ENCODE results near the gene POM121L12. TPM values are rescaled to one million over a fixed set of nuclear protein-coding genes. Genes with fewer than 3 reads are reported as not detected.

Gene POM121L12
- total RNA-seq = not detected in 2 replicates

DNA sequence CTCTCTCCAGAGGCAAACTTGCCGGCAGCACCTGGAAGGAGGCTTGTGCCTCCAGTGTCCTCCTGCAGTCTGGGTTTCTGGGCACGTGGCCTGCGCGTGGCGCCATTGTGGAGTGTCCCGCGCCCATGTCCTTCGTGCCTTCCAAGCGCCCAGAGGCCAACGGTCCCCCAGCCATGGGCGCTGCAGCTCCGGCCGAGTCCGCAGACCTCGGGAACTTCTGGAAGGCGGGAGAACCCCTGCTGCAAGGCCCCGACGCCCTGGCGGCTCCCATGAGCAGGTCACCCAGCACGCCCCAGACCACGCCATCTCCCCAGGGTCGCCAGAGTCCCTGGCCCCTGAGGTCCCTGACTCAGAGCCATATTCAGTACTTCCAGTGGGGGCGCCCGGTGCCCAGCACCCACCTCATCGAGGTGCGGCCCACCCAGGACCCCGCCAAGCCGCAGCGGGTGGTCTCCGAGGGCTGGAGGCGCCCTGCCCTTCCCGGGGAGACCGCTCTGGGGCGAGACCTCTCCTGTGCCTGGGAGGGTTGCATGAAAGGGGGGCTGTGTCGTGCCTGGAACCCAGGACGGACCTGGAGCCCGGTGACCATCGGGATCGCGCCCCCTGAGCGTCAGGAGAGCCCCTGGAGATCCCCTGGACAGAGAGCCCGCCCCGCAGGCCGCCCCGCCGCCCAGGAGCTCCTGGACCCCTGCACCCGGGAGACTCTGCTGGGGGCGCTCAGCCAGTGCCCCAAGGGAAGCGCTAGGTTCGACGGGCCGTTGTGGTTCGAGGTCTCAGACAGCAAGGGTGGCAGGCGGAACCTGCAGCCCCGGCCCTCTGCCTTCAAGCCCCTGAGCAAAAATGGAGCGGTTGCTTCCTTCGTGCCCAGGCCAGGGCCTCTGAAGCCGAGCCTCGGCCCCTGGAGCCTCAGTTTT, at the start of gene POM121L12:
Gene POM121L12, plus strand, starts transcription at position 135 of the 914 bp plus-strand sequence. Its CDS starts 39 bp downstream, at position 174.
- DNase-seq (no peak), ATAC-seq (ENCODE audit: low read depth) (no peak)
- no peaks in the 10 kb centered on the region for H3K36me3 Mint-ChIP-seq (ENCODE audit: low read depth)
- ChIA-PET POLR2A (no interaction called here), CTCF (no interaction called here)
- H3K27me3 Mint-ChIP-seq = no peaks in the 10 kb centered on the region
- no peak within 1 kb of the TSS for H3K27ac Mint-ChIP-seq
- no peaks in the 10 kb centered on the region for H3K4me1 Mint-ChIP-seq
- no peak within 1 kb of the TSS for H3K4me3 Mint-ChIP-seq
- TF ChIP-seq, protein P1, sequence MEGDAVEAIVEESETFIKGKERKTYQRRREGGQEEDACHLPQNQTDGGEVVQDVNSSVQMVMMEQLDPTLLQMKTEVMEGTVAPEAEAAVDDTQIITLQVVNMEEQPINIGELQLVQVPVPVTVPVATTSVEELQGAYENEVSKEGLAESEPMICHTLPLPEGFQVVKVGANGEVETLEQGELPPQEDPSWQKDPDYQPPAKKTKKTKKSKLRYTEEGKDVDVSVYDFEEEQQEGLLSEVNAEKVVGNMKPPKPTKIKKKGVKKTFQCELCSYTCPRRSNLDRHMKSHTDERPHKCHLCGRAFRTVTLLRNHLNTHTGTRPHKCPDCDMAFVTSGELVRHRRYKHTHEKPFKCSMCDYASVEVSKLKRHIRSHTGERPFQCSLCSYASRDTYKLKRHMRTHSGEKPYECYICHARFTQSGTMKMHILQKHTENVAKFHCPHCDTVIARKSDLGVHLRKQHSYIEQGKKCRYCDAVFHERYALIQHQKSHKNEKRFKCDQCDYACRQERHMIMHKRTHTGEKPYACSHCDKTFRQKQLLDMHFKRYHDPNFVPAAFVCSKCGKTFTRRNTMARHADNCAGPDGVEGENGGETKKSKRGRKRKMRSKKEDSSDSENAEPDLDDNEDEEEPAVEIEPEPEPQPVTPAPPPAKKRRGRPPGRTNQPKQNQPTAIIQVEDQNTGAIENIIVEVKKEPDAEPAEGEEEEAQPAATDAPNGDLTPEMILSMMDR (IDR thresholded peaks at IDR 0.05) = no peak
- intact Hi-C loops (cut with micrococcal nuclease) = no loop called here
- H3K9me3 Mint-ChIP-seq = peaks cover 11% of the 10 kb centered on the region

DNA sequence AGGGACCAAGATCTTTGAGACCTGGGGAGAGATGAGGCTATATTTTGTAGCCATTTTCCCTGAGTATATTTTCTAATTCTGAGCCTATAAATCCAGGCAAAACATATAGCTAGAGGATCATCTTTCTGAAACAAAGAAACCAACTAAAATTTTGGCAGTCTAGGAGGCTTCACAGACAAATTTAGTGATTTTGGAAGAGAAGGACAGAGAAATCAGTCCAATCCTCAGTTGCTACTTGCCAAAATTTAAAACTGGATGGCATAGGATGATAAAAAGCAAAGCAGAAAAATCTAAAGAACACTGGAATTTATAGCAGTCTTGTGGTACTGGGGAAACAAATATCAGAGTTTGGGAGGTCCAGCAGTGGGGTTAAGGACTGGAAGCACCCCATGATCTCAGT, 43.4 kb upstream of the POM121L12 start:
- CTCF ChIA-PET = no interaction called here
- Mint-ChIP-seq H3K4me3 (no peak overlapping the region), H3K4me1 (no peaks in the 10 kb centered on the region), H3K36me3 (ENCODE audit: low read depth) (no peaks in the 10 kb centered on the region), H3K27ac (no peak overlapping the region), H3K27me3 (no peaks in the 10 kb centered on the region), H3K9me3 (peaks cover 15% of the 10 kb centered on the region)
- DNase-seq (no peak), ATAC-seq (ENCODE audit: low read depth) (no peak)
- POLR2A ChIA-PET = no interaction called here
- intact Hi-C loops (cut with micrococcal nuclease) = no loop called here
- TF ChIP-seq, protein P1 (IDR thresholded peaks at IDR 0.05) = no peak

DNA sequence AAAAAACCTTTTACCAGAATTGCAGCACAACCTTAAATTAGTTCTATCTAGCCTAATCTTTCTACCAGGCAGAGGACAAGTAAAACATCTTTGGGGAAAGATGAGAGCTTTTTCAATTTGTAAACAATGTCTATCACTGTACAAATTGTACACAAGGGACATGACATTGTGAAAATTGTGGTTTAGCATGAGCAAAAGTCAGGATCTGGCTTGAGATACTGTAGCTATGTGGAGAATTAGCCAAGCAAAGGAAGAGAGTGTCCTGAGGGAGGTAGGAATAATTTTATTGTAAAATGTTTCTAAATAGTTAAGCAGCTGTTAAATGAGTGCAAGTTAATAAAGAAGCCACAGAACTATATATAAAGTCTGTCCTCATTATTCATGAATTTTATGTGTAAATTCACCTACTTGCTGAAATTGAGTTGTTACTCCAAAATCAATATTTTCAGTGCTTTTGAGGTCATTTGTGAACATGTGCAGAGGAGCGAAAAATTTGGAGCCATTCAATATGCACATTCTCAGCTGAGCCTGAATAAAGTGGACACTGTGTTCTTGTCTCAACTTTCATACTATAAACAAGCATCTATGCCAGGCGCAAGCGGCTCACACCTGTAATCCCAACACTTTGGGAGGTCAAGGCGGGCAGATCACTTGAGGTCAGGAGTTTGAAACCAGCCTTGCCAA, 42.8 kb upstream of the POM121L12 start:
- CTCF ChIA-PET = no interaction called here
- POLR2A ChIA-PET = no interaction called here
- H3K4me3 Mint-ChIP-seq = no peak overlapping the region

DNA sequence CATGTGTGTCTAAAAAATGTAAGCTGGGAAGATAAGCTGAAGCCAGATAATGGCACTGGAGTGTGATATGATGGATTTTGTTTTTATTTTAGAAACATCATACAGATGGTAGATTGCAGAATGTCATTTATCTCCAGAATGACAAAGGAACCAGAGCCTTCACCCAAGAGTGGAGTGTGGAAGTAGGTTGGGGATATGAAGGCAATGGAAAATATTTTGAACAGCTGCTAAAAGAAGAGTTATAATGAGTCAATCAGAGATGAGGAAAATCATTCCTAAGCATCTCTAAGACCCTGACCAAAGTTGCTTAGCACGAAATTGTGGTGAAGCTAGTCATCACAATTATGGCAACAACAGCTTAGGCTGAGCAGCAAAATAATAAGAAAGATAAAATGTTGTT, 39.8 kb upstream of the POM121L12 start:
- CTCF ChIA-PET = no interaction called here
- Mint-ChIP-seq H3K4me3 (no peak overlapping the region), H3K36me3 (ENCODE audit: low read depth) (no peaks in the 10 kb centered on the region), H3K27ac (no peak overlapping the region), H3K9me3 (peaks cover 11% of the 10 kb centered on the region), H3K27me3 (no peaks in the 10 kb centered on the region), H3K4me1 (no peaks in the 10 kb centered on the region)
- TF ChIP-seq, protein P1 (IDR thresholded peaks at IDR 0.05) = no peak
- POLR2A ChIA-PET = no interaction called here
- DNase-seq = no peak
- intact Hi-C loops (cut with micrococcal nuclease) = no loop called here
- no peak for ATAC-seq (ENCODE audit: low read depth)

More for the DNA sequence above, 42.8 kb upstream of the POM121L12 start:
- ATAC-seq (ENCODE audit: low read depth) = no peak
- Mint-ChIP-seq H3K36me3 (ENCODE audit: low read depth) (no peaks in the 10 kb centered on the region), H3K27me3 (no peaks in the 10 kb centered on the region), H3K27ac (no peak overlapping the region), H3K9me3 (peaks cover 17% of the 10 kb centered on the region), H3K4me1 (no peaks in the 10 kb centered on the region)
- TF ChIP-seq, protein P1 (IDR thresholded peaks at IDR 0.05) = no peak
- no peak for DNase-seq
- intact Hi-C loops (cut with micrococcal nuclease) = no loop called here

DNA sequence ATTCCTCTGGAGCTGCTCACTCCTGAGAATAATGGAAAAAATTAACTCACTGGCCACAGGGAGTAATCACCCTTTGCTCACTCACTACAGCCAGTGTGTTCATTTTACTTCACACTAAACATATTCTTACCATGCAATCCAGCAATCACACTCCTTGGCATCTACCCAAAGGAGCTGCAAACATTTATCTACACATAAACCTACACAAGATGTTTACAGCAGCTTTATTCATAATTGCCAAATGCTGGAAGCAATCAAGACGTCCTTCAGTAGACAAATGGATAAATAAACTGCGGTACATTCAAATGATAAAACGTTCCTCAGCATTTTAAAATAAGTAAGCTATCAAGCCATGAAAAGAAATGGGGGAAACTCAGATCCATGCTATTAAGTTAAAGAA, 34.2 kb upstream of the POM121L12 start:
- Mint-ChIP-seq H3K9me3 (peaks cover 10% of the 10 kb centered on the region), H3K27me3 (no peaks in the 10 kb centered on the region), H3K27ac (no peak overlapping the region), H3K4me1 (no peaks in the 10 kb centered on the region), H3K36me3 (ENCODE audit: low read depth) (no peaks in the 10 kb centered on the region), H3K4me3 (no peak overlapping the region)
- no peak for DNase-seq
- ATAC-seq (ENCODE audit: low read depth) = no peak
- intact Hi-C loops (cut with micrococcal nuclease) = no loop called here
- ChIA-PET CTCF (no interaction called here), POLR2A (no interaction called here)
- TF ChIP-seq, protein P1 (IDR thresholded peaks at IDR 0.05) = no peak
